ENCODE results near the gene VMP1.
A peak's percentile ranks its signal among the peaks of the same experiment; 100 is the strongest.
"Not testable (repeated sequence)": the region's sequence is repeated elsewhere in the genome, so short reads cannot be mapped to it uniquely, and the experiment has no call there.

VMP1 gene

GRCh38 chr17:59793205-59793604, 85.8 kb downstream of the VMP1 start:
- no peak for DNase-seq (ENCODE audit: low read depth in 1 of 2, low spot score in 1 of 2)
- no peak for TF ChIP-seq JUND (IDR thresholded peaks at IDR 0.05; ENCODE audit: low read depth)
- in situ Hi-C loops (cut with HindIII; ENCODE audit: low pct_unique_long_range_greater_than_20kb, low sequenced_read_pairs) = no loop called here

DNA sequence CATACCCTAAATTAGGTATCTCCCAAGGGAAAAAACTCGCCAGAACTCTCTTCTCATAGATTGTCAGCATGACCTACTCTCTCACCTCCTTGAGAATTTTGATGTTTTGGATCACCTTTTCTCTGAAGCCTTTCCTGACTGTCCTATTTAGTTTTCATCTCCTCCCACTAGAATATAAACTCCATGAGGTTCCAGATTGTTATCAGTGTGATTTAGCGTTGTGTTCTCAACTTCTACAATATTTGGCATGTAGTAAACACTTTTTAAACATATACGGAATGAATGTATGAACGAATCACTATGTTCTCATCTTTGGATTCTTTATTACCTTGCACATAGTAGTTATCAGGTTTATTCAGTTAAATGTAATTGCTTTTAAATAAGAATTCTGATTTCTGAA, 88.7 kb downstream of the VMP1 start:
- TF ChIP-seq JUND (IDR thresholded peaks at IDR 0.05; ENCODE audit: low read depth) = no peak
- in situ Hi-C loops (cut with HindIII; ENCODE audit: low pct_unique_long_range_greater_than_20kb, low sequenced_read_pairs) = no loop called here

GRCh38 chr17:59796785-59797205, 89.3 kb downstream of the VMP1 start:
- TF ChIP-seq JUND (IDR thresholded peaks at IDR 0.05; ENCODE audit: low read depth) = no peak
- no peak for DNase-seq (ENCODE audit: low read depth in 1 of 2, low spot score in 1 of 2)
- in situ Hi-C loops (cut with HindIII; ENCODE audit: low pct_unique_long_range_greater_than_20kb, low sequenced_read_pairs) = no loop called here

More for the DNA sequence above, 88.7 kb downstream of the VMP1 start:
- DNase-seq (ENCODE audit: low read depth in 1 of 2, low spot score in 1 of 2) = no peak

- no peak for TF ChIP-seq JUND (IDR thresholded peaks at IDR 0.05; ENCODE audit: low read depth)
- in situ Hi-C loops (cut with HindIII; ENCODE audit: low pct_unique_long_range_greater_than_20kb, low sequenced_read_pairs) = no loop called here
- DNase-seq (ENCODE audit: low read depth in 1 of 2, low spot score in 1 of 2) = no peak
Measured at GRCh38 chr17:59798111-59798510, 90.7 kb downstream of the VMP1 start.

GRCh38 chr17:59800530-59800942, 93.1 kb downstream of the VMP1 start:
- DNase-seq (ENCODE audit: low read depth in 1 of 2, low spot score in 1 of 2) = peak in 1 of 2 experiments; percentile 25
- no peak for TF ChIP-seq JUND (IDR thresholded peaks at IDR 0.05; ENCODE audit: low read depth)
- in situ Hi-C loops (cut with HindIII; ENCODE audit: low pct_unique_long_range_greater_than_20kb, low sequenced_read_pairs) = no loop called here

GRCh38 chr17:59802160-59802559, 94.7 kb downstream of the VMP1 start:
- in situ Hi-C loops (cut with HindIII; ENCODE audit: low pct_unique_long_range_greater_than_20kb, low sequenced_read_pairs) = no loop called here
- DNase-seq (ENCODE audit: low read depth in 1 of 2, low spot score in 1 of 2) = no peak

DNA sequence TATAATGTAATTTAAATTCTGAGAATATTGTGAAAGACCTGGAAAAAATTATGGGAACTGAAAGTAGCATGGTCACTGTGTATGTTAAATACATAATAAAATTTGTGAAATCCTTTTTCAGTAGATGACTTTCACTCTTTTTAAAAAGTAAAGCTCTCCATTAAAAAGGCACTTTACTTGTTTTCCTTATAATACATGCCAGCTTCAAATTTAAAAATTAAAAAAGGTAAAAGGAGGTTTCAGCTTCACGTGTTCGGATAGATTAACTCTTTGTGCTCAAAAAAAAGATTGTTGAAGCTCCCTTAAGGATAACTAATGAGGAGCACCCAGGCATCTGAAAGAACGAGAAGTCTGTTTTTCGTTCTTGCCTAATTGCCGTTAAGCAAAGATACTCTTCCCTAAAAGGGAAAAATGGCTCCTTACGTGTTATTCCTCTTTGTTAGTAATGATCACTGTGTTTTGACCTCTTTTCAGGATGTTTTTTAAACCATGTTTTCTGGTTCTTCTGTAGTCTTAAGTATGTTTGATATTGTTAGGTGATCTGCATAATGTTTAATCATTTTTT, 97.5 kb downstream of the VMP1 start:
- DNase-seq (ENCODE audit: low read depth in 1 of 2, low spot score in 1 of 2) = peak in 1 of 2 experiments; percentile 70
- in situ Hi-C loops (cut with HindIII; ENCODE audit: low pct_unique_long_range_greater_than_20kb, low sequenced_read_pairs) = no loop called here
- no peak for TF ChIP-seq JUND (IDR thresholded peaks at IDR 0.05; ENCODE audit: low read depth)

More at GRCh38 chr17:59802160-59802559, 94.7 kb downstream of the VMP1 start:
- TF ChIP-seq JUND (IDR thresholded peaks at IDR 0.05; ENCODE audit: low read depth) = no peak

GRCh38 chr17:59806322-59806721, 98.9 kb downstream of the VMP1 start:
- in situ Hi-C loops (cut with HindIII; ENCODE audit: low pct_unique_long_range_greater_than_20kb, low sequenced_read_pairs) = not testable (repeated sequence)

DNA sequence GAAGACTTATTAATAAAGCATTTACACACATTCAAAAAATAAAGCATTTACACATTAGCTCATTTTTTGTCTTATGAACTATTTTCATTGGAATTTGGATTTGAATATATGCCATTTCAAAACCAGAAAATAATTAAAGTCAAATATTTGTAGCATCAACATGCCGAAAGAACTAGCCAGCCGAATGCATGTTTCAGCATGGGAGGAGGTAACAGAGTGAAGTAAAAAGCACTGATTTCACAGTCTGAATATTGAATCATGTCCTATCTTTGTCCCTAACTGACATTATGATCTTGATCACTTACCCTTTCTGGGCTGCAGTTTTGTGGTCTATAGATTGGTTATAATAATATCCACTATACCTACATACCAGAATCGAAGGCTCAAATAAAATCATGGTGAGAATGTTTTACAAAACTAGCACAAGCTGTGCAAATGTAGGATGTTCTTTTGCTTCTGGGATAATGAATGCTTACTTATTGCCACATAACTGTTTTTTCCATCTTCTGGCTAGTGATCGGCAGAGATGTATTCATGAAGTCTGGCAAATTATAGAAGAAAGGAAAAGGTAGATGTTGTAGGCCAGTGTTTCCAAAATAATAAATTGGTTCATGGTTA, 100.5 kb downstream of the VMP1 start:
- TF ChIP-seq JUND (IDR thresholded peaks at IDR 0.05; ENCODE audit: low read depth) = no peak
- in situ Hi-C loops (cut with HindIII; ENCODE audit: low pct_unique_long_range_greater_than_20kb, low sequenced_read_pairs) = no loop called here
- no peak for DNase-seq (ENCODE audit: low read depth in 1 of 2, low spot score in 1 of 2)

More at GRCh38 chr17:59806322-59806721, 98.9 kb downstream of the VMP1 start:
- DNase-seq (ENCODE audit: low read depth in 1 of 2, low spot score in 1 of 2) = not testable (repeated sequence)

DNA sequence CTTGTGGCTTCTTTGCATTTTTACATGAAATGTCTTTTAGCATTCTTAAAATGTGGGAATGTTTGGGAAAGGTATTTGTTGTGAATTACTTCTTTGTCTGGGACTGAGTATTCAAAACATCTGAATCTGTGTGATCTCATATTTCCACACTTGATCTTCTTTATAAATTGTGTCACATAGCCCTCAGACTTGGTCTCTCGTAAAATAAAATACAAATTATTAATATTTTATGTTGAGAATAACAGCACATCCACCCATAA, 103.4 kb downstream of the VMP1 start:
- DNase-seq (ENCODE audit: low read depth in 1 of 2, low spot score in 1 of 2) = no peak
- TF ChIP-seq JUND (IDR thresholded peaks at IDR 0.05; ENCODE audit: low read depth) = no peak
- in situ Hi-C loops (cut with HindIII; ENCODE audit: low pct_unique_long_range_greater_than_20kb, low sequenced_read_pairs) = no loop called here

- in situ Hi-C loops (cut with HindIII; ENCODE audit: low pct_unique_long_range_greater_than_20kb, low sequenced_read_pairs) = no loop called here
- no peak for DNase-seq (ENCODE audit: low read depth in 1 of 2, low spot score in 1 of 2)
- no peak for TF ChIP-seq JUND (IDR thresholded peaks at IDR 0.05; ENCODE audit: low read depth)
Measured at GRCh38 chr17:59811209-59811608, 103.8 kb downstream of the VMP1 start.

- in situ Hi-C loops (cut with HindIII; ENCODE audit: low pct_unique_long_range_greater_than_20kb, low sequenced_read_pairs) = no loop called here
- no peak for DNase-seq (ENCODE audit: low read depth in 1 of 2, low spot score in 1 of 2)
- no peak for TF ChIP-seq JUND (IDR thresholded peaks at IDR 0.05; ENCODE audit: low read depth)
Measured at GRCh38 chr17:59812139-59812538, 104.7 kb downstream of the VMP1 start.

- no peak for TF ChIP-seq JUND (IDR thresholded peaks at IDR 0.05; ENCODE audit: low read depth)
- in situ Hi-C loops (cut with HindIII; ENCODE audit: low pct_unique_long_range_greater_than_20kb, low sequenced_read_pairs) = no loop called here
- DNase-seq (ENCODE audit: low read depth in 1 of 2, low spot score in 1 of 2) = no peak
Measured at GRCh38 chr17:59814276-59814675, 106.8 kb downstream of the VMP1 start.

- TF ChIP-seq JUND (IDR thresholded peaks at IDR 0.05; ENCODE audit: low read depth) = no peak
- no peak for DNase-seq (ENCODE audit: low read depth in 1 of 2, low spot score in 1 of 2)
- in situ Hi-C loops (cut with HindIII; ENCODE audit: low pct_unique_long_range_greater_than_20kb, low sequenced_read_pairs) = no loop called here
Measured at GRCh38 chr17:59814685-59815084, 107.2 kb downstream of the VMP1 start.

Data from T47D (cell line).